ENCODE results near the gene ANKRD52.

GRCh38 chr12:56219840-56220239 is 38.3 kb downstream of the ANKRD52 start:
- TF ChIP-seq, protein P1, sequence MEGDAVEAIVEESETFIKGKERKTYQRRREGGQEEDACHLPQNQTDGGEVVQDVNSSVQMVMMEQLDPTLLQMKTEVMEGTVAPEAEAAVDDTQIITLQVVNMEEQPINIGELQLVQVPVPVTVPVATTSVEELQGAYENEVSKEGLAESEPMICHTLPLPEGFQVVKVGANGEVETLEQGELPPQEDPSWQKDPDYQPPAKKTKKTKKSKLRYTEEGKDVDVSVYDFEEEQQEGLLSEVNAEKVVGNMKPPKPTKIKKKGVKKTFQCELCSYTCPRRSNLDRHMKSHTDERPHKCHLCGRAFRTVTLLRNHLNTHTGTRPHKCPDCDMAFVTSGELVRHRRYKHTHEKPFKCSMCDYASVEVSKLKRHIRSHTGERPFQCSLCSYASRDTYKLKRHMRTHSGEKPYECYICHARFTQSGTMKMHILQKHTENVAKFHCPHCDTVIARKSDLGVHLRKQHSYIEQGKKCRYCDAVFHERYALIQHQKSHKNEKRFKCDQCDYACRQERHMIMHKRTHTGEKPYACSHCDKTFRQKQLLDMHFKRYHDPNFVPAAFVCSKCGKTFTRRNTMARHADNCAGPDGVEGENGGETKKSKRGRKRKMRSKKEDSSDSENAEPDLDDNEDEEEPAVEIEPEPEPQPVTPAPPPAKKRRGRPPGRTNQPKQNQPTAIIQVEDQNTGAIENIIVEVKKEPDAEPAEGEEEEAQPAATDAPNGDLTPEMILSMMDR (IDR thresholded peaks at IDR 0.05) = no peak
- no peak for TF ChIP-seq POLR2A (IDR thresholded peaks at IDR 0.05; ENCODE audit: low read depth)

Measured in esophagus muscularis mucosa (tissue), 3 donors.